IPS DF 4.7 (cell line): Measurements from ENCODE around the gene ANTXR2.
A peak's percentile ranks its signal among the peaks of the same experiment; 100 is the strongest.
"Not testable (repeated sequence)": the region's sequence is repeated elsewhere in the genome, so short reads cannot be mapped to it uniquely, and the experiment has no call there.

Experiments used
- DNase-seq: peaks from one replicate; pipeline ENCODE4 v3.0.0-alpha.2; 2013; ENCODE audit warnings: low spot score; ENCODE audit errors: extremely low read depth

ANTXR2 gene

GRCh38 chr4:79918292-79918691 lies 154.7 kb downstream of the ANTXR2 start:
- no peak for DNase-seq

DNA sequence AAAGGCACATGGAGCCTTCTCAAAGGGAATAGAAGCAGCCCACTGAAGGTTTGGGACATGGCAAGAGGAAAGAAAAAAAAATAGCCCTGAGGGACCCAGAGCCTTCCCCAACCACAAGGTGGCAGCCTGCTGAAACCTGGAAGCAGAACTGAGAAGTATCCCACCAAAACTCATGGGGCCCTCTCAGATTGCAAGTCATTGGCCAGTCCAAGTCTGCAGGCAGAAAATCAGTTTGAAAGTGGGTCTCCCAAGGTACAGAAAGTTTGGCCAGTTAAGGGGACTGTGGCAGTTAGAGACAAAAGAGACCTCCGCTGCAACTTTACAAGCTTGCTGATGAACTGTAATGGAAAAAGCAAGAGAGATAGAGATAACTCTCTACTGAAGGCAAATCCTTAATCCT lies 155.8 kb downstream of the ANTXR2 start:
- peak; percentile 46 for DNase-seq

- no peak for DNase-seq
Measured at GRCh38 chr4:79915246-79915645, 157.8 kb downstream of the ANTXR2 start.

- DNase-seq: no peak
Measured at GRCh38 chr4:79913581-79913980, 159.4 kb downstream of the ANTXR2 start.

DNA sequence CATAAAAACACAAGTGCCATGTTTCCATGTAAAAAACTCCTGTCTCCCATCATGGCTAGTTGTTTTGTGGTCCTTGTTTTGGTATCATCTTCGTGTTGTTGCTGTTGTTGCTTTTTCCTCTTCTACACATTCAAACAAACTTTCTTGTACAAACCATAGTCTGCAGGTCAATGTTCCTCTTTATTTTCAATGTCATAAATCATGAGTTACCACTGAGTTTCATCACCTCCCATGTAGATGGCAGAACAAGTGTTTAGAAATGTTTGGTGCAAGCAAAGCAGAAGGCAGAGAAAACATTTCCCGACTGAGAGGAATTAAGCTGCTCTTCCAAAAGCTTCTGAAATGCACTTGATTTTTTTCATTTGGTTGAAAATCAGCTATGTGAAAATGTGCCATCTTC lies 166.0 kb downstream of the ANTXR2 start:
- no peak for DNase-seq

- DNase-seq: no peak
Measured at GRCh38 chr4:79906303-79906702, 166.7 kb downstream of the ANTXR2 start.

- DNase-seq: no peak
Measured at GRCh38 chr4:79905212-79905611, 167.8 kb downstream of the ANTXR2 start.

DNA sequence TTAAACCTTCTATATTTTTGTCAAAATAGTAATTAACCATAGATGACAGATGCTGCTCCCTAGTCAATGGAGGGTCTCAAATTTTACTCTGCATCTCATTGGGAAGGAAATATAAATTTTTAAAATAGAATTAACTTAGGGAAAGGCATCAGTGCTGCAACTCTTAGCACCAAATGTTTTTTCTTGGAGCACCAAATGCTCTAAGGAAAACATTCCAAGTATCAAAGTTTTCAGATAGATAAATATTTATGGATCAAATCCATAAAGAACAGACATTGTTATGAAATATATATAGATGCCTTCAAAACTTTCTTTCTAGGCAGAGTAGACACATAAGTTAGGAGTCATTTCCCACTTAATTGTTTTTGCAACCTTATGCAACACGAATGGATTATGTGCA lies 168.7 kb downstream of the ANTXR2 start:
- no peak for DNase-seq

DNA sequence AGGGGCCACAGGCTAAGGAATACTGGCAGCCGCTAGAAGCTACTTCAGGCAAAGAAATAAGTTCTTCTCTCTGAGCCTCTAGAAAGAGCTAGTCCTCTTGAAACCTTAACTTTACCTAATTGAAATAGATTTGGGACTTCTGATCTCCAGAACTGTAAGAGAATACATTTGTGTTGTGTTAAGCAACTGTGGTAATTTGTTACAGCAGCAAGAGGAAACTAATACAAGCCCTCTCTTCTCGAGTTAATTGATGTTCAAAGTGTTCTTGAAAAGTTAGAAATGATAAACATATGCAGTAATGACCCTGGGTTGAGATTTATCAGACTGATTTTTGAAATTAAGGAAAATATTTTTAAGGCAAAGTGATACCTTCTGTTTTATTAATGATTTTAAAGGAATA lies 172.8 kb downstream of the ANTXR2 start:
- no peak for DNase-seq

DNA sequence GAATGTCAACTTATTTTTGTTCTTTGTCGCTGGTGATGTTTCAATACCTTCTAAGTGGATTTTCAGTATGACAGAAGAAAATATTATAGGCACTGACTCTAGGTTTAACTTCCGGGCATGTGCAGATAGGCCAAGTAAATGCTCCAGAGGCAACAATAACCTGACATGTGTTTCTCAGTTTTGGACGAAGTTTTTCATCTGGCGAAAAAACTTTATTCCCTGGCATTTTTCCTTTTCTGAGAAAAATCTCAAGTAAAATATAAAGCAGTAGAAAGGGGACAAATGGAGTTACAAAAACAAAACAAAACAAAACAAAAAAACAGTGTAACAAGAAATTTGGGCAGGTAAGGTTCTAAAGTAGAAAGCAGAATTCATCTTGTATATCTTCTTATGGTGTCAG lies 173.5 kb downstream of the ANTXR2 start:
- no peak for DNase-seq

DNA sequence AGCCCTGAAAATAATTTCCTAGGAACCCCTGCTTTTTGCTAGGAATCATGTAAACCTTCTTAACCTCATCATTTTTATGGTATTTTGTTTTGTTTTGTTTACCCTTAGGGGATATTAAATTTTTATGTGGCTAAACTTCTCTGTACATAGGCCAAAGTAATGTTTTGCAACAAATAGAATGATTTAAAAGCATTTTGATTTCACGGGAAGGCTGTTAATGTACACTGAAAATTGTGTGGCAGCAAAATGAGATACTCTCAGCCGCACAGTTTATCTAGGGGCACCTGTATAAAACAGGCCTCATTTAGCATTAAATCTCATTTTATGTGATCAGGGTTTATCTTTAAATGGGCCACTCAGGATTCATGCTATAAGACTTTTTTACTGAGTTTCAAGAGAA lies 175.0 kb downstream of the ANTXR2 start:
- no peak for DNase-seq

DNA sequence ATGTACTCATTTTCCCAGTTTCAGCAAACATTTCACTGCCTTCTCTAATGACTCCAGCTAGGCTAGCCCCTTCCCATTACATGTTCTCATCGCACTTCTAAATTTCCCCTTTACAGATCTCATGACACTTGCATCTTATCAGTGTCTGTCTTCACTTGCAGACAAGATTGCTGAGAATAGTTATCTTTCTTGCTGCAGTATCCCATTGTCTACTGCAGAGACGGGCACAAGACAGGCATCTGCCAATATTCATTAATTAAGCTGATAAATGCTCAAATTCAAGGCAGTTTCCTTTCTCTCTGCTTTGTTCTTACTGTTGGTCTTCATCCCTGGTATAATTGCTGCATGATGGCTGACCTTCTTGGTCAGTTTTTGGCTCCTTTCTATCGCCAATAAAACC lies 175.9 kb downstream of the ANTXR2 start:
- no peak for DNase-seq

DNA sequence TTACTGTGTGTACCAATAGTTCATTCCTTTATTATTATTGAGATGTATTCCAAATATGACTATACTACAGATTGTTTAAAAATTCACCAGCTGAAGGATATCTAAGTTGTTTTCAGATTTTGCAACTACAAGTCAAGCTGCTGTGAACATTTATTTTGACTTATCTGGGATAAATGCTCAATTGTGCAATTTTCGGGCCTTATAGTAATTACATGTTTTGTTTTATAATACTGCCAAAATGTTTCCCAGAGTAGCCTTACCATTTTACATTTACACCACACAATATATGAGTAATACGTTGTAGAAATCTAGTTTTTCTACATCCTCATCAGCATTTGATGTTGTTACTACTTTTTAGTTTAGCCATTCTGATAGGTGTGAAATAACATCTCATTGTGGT lies 179.6 kb downstream of the ANTXR2 start:
- no peak for DNase-seq

DNA sequence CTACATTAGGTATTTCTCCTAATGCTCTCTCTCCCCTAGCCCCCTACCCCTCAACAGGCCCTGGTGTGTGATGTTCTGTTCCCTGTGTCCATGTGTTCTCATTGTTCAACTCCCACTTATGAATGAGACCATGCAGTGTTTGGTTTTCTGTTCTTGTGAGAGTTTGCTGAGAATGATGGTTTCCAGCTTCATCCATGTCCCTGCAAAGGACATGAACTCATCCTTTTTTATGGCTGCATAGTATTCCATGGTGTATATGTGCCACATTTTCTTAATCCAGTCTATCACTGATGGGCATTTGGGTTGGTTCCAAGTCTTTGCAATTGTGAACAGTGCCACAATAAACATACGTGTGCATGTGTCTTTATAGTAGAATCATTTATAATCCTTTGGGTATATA lies 184.0 kb downstream of the ANTXR2 start:
- not testable (repeated sequence) for DNase-seq

DNA sequence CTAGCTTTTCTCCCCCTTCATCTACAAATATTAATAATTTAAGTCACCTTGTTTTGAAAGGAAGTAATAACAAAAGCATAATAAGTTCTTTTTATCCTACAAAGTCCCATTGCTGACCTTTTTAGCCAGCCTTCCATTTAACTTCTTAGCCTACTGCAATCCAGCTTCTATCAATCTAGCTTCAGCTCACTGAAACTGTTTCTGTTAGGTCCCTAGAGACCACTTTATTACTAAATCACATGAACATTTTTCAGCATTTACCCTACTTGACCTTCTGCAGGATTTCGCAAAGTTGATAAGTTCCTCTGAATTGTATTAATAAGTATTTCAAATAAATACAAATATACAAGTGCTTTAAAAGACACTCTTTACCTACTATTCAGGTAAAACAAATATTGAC lies 186.5 kb downstream of the ANTXR2 start:
- no peak for DNase-seq

DNA sequence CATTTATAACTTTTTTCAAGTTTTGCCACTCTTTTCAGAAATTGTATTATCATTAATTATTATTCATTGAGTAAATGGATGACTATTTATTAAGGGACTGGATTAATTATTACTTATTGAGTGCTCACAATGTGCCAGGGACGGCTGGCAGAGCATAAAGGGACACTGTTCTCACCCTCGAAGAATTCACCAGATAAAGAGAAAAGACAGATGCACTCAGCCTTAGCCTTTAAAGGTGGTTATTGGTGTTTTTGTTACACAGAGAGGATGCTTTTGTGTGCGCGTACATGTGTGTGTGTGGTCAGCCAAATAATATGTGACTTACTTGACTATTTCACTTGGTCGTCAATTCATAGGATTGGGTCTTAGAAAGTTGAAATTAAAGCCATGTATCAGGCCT lies 187.0 kb downstream of the ANTXR2 start:
- DNase-seq: no peak

DNA sequence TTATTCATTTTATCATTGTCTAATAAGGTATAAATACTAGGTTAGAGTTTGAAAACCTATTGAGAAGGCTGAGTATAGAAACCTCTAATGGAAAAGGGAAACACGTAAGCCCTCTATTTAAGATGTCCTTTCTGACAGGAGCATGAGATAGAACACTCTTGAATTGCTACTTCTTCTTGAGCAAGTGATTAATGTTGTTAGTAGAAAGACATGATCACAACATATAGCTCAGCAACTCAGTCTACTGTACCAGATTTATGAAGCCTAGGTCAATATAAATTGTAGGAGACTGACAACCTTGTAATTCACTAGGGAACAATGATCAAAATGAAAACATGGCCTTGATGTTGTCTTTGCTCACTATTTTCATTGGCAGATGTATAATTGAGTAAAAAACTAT lies 189.7 kb downstream of the ANTXR2 start:
- DNase-seq: no peak

DNA sequence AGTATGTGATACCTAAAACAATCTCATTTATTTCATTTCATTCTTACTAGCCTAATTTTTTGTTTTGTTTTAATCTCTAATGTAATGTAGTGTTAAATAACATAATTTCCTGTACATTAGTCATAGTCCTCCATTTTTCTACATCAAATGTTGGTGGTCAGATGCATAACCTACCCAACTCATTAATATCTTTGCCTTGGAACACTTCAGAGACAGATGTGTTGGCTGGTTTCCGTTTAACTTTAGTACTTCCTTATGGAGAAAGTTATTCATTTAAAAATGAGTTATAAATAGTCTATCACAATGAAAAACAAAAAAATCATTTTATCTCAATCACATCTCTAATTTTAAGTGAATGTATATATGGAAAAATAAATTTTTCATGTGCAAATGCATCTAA lies 190.2 kb downstream of the ANTXR2 start:
- no peak for DNase-seq

- DNase-seq: no peak
Measured at GRCh38 chr4:79881407-79881806, 191.6 kb downstream of the ANTXR2 start.

- no peak for DNase-seq
Measured at GRCh38 chr4:79877511-79877910, 195.5 kb downstream of the ANTXR2 start.

DNA sequence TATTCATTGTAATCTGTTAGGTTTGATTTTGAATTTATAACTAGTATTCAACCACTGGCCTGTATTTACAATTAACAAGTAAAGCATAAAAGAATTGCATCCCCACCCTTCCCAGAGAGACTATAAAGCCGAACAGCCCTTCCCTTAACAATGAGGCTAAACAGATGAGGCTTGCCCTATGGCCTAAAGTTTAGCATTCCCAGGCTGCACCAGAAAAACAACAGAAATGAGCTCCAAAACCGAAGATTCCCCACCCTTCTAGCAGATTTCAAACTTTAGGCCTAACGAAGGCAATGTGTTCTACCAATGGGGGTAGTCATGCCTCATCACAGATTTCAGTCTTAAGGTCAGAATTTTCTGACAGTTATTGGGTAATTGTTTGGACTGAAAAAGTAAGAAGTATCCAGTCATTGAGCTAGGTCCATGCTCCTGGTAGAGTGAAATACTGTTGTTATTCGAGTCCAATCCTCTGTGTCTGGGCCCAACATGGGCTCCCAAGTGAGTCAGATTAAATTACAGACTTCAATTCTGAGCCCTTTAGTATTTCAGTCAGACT lies 197.6 kb downstream of the ANTXR2 start:
- DNase-seq: no peak

DNA sequence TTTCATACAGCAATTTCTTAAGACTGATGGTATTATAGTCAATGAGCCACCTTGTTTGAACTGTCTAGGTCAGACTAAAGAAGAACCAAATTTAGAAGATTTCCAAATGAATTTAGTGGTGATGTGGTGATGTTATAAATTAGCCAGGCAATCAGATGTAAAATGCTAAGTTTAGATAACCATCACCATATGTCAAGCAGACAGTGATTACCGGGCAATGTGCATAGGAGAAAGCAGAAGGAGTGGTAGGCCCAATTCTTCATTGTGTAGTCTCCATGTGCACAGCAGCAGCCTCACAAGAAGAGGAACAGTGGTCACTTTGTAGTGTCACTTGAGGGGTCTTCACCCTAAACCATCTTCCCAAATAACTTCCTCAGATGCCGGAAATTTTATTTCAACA lies 198.8 kb downstream of the ANTXR2 start:
- no peak for DNase-seq

GRCh38 chr4:79872738-79873137 lies 200.3 kb downstream of the ANTXR2 start:
- DNase-seq: no peak

- no peak for DNase-seq
Measured at GRCh38 chr4:79871961-79872360, 201.1 kb downstream of the ANTXR2 start.
